ENCODE data around the gene TUBB4A.
A peak's percentile ranks its signal among the peaks of the same experiment; 100 is the strongest.

Gene TUBB4A

GRCh38 chr19:6540918-6541689 is 39.0 kb upstream of the TUBB4A start:
- H3K36me3 ChIP-seq (replicated peaks; ENCODE audit: low read depth, low read length) = peaks cover 44% of the 10 kb centered on the region
- no peaks in the 10 kb centered on the region for H3K27me3 ChIP-seq (ENCODE audit: low read depth, low read length)
- H3K4me1 ChIP-seq (ENCODE audit: low read length) = peaks cover 24% of the 10 kb centered on the region
- H2AFZ ChIP-seq (ENCODE audit: low read depth, low read length) = no peak overlapping the region
- TF ChIP-seq EZH2phosphoT487 (IDR thresholded peaks at IDR 0.05; ENCODE audit: low read depth) = no peak
- TF ChIP-seq, protein P1, sequence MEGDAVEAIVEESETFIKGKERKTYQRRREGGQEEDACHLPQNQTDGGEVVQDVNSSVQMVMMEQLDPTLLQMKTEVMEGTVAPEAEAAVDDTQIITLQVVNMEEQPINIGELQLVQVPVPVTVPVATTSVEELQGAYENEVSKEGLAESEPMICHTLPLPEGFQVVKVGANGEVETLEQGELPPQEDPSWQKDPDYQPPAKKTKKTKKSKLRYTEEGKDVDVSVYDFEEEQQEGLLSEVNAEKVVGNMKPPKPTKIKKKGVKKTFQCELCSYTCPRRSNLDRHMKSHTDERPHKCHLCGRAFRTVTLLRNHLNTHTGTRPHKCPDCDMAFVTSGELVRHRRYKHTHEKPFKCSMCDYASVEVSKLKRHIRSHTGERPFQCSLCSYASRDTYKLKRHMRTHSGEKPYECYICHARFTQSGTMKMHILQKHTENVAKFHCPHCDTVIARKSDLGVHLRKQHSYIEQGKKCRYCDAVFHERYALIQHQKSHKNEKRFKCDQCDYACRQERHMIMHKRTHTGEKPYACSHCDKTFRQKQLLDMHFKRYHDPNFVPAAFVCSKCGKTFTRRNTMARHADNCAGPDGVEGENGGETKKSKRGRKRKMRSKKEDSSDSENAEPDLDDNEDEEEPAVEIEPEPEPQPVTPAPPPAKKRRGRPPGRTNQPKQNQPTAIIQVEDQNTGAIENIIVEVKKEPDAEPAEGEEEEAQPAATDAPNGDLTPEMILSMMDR (IDR thresholded peaks at IDR 0.05; ENCODE audit: low read depth, low read length) = no peak
- no peak overlapping the region for H3K4me3 ChIP-seq (ENCODE audit: low read length)
- H3K79me2 ChIP-seq (ENCODE audit: low read length) = peaks cover 13% of the 10 kb centered on the region
- H4K20me1 ChIP-seq (ENCODE audit: insufficient read depth, low read length) = peaks cover 13% of the 10 kb centered on the region
- no peak overlapping the region for H3K27ac ChIP-seq (ENCODE audit: low read length)
- no peak overlapping the region for H3K4me2 ChIP-seq (ENCODE audit: low read length)
- no peak overlapping the region for H3K9ac ChIP-seq (ENCODE audit: low read length)
- H3K9me3 ChIP-seq (ENCODE audit: insufficient read depth, low read length) = no peaks in the 10 kb centered on the region

DNA sequence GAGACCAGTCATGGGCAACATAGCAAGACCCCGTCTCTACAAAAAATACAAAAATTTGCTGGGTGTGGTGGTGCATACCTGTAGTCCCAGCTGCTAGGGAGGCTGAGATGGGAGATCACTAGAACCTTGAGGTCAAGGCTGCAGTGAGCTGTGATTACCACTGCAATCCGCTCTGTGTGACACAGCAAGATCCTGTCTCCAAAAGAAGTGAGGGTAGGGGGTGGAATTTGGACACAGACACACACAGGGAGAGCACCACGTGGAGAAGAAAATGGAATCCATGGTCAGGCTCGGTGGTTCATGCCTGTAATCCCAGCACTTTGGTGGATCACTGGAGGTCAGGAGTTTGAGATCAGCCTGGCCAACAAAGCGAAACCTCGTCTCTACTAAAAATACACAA is 37.4 kb upstream of the TUBB4A start:
- no peak overlapping the region for H3K4me3 ChIP-seq (ENCODE audit: low read length)
- H4K20me1 ChIP-seq (ENCODE audit: insufficient read depth, low read length) = peaks cover 27% of the 10 kb centered on the region
- peaks cover 26% of the 10 kb centered on the region for H3K79me2 ChIP-seq (ENCODE audit: low read length)
- no peaks in the 10 kb centered on the region for H3K27me3 ChIP-seq (ENCODE audit: low read depth, low read length)
- H2AFZ ChIP-seq (ENCODE audit: low read depth, low read length) = no peak overlapping the region
- TF ChIP-seq, protein P1 (IDR thresholded peaks at IDR 0.05; ENCODE audit: low read depth, low read length) = no peak
- TF ChIP-seq EZH2phosphoT487 (IDR thresholded peaks at IDR 0.05; ENCODE audit: low read depth) = no peak
- H3K9me3 ChIP-seq (ENCODE audit: insufficient read depth, low read length) = no peaks in the 10 kb centered on the region
- H3K4me1 ChIP-seq (ENCODE audit: low read length) = peaks cover 38% of the 10 kb centered on the region
- H3K27ac ChIP-seq (ENCODE audit: low read length) = no peak overlapping the region
- no peak overlapping the region for H3K4me2 ChIP-seq (ENCODE audit: low read length)
- no peak overlapping the region for H3K9ac ChIP-seq (ENCODE audit: low read length)
- peaks cover 57% of the 10 kb centered on the region for H3K36me3 ChIP-seq (replicated peaks; ENCODE audit: low read depth, low read length)

GRCh38 chr19:6535558-6536137 is 33.5 kb upstream of the TUBB4A start:
- Histone ChIP-seq H3K27ac (ENCODE audit: low read length) (peak overlapping the region; percentile 79), H3K9me3 (ENCODE audit: insufficient read depth, low read length) (no peaks in the 10 kb centered on the region), H3K36me3 (replicated peaks; ENCODE audit: low read depth, low read length) (peaks cover 79% of the 10 kb centered on the region), H3K4me3 (ENCODE audit: low read length) (no peak overlapping the region), H3K4me1 (ENCODE audit: low read length) (peaks cover 48% of the 10 kb centered on the region), H3K27me3 (ENCODE audit: low read depth, low read length) (no peaks in the 10 kb centered on the region), H2AFZ (ENCODE audit: low read depth, low read length) (no peak overlapping the region), H3K79me2 (ENCODE audit: low read length) (peaks cover 59% of the 10 kb centered on the region), H4K20me1 (ENCODE audit: insufficient read depth, low read length) (peaks cover 53% of the 10 kb centered on the region), H3K9ac (ENCODE audit: low read length) (no peak overlapping the region), H3K4me2 (ENCODE audit: low read length) (peak overlapping the region; percentile 28)
- TF ChIP-seq, protein P1 (IDR thresholded peaks at IDR 0.05; ENCODE audit: low read depth, low read length) = no peak
- no peak for TF ChIP-seq EZH2phosphoT487 (IDR thresholded peaks at IDR 0.05; ENCODE audit: low read depth)

DNA sequence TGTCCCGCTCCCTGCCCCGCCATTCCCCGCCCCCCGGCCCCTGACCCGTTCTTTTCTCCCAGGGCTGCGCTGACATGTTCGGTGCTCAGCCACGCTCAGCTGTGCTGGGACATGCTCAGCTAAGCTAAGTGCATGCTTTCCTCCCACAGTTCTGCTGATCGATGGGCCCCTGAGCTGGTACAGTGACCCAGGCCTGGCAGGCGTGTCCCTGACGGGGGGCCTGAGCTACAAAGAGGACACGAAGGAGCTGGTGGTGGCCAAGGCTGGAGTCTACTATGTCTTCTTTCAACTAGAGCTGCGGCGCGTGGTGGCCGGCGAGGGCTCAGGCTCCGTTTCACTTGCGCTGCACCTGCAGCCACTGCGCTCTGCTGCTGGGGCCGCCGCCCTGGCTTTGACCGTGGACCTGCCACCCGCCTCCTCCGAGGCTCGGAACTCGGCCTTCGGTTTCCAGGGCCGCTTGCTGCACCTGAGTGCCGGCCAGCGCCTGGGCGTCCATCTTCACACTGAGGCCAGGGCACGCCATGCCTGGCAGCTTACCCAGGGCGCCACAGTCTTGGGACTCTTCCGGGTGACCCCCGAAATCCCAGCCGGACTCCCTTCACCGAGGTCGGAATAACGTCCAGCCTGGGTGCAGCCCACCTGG is 32.5 kb upstream of the TUBB4A start:
- no peak overlapping the region for H3K27ac ChIP-seq (ENCODE audit: low read length)
- H2AFZ ChIP-seq (ENCODE audit: low read depth, low read length) = no peak overlapping the region
- H3K36me3 ChIP-seq (replicated peaks; ENCODE audit: low read depth, low read length) = peaks cover 74% of the 10 kb centered on the region
- TF ChIP-seq, protein P1 (IDR thresholded peaks at IDR 0.05; ENCODE audit: low read depth, low read length) = no peak
- TF ChIP-seq EZH2phosphoT487 (IDR thresholded peaks at IDR 0.05; ENCODE audit: low read depth) = no peak
- H3K27me3 ChIP-seq (ENCODE audit: low read depth, low read length) = no peaks in the 10 kb centered on the region
- H3K4me2 ChIP-seq (ENCODE audit: low read length) = no peak overlapping the region
- H3K9me3 ChIP-seq (ENCODE audit: insufficient read depth, low read length) = no peaks in the 10 kb centered on the region
- no peak overlapping the region for H3K9ac ChIP-seq (ENCODE audit: low read length)
- peaks cover 69% of the 10 kb centered on the region for H3K79me2 ChIP-seq (ENCODE audit: low read length)
- no peak overlapping the region for H3K4me3 ChIP-seq (ENCODE audit: low read length)
- H4K20me1 ChIP-seq (ENCODE audit: insufficient read depth, low read length) = peaks cover 53% of the 10 kb centered on the region
- peaks cover 58% of the 10 kb centered on the region for H3K4me1 ChIP-seq (ENCODE audit: low read length)
